ENCODE results near the gene MLST8.
"Not testable (repeated sequence)": the region's sequence is repeated elsewhere in the genome, so short reads cannot be mapped to it uniquely, and the experiment has no call there.

The MLST8 gene

GRCh38 chr16:2232094-2232990 lies 27.1 kb downstream of the MLST8 start:
- no peak for DNase-seq (ENCODE audit: low spot score)

DNA sequence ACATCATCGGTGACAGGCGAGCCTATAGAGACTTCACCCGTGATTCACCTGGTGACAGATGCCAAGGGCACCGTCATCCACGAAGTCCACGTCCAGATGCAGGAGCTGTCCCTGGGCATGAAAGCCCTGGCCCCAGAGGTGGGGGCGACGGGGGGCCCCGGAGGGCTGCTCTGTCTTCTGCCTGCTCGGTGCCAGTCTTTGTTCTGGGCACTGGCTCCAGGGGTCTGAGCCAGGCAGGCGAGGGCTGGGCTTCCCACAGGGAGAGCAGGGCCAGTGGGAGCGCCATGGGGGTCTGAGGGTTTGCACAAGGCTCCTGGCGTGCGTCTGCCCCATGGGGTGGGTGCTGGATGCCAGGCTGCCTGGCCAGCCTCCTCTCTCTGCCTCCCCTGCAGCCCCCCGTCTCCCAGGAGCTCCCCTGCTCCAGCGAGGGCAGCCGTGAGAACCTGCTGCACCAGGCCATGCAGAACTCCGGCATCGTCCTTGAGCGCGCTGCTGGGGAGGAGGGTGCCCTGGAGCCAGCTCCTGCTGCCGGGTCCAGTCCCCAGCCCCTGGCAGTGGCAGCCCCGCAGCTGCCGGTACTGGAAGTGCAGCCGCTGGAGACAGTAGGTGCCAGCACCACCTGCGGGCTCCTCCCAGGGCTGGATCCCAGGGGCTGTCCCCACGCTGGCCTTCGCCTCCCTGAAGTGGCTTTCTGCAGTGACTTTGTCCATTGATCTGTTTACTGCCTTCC lies 28.0 kb downstream of the MLST8 start:
- no peak for DNase-seq (ENCODE audit: low spot score)

DNA sequence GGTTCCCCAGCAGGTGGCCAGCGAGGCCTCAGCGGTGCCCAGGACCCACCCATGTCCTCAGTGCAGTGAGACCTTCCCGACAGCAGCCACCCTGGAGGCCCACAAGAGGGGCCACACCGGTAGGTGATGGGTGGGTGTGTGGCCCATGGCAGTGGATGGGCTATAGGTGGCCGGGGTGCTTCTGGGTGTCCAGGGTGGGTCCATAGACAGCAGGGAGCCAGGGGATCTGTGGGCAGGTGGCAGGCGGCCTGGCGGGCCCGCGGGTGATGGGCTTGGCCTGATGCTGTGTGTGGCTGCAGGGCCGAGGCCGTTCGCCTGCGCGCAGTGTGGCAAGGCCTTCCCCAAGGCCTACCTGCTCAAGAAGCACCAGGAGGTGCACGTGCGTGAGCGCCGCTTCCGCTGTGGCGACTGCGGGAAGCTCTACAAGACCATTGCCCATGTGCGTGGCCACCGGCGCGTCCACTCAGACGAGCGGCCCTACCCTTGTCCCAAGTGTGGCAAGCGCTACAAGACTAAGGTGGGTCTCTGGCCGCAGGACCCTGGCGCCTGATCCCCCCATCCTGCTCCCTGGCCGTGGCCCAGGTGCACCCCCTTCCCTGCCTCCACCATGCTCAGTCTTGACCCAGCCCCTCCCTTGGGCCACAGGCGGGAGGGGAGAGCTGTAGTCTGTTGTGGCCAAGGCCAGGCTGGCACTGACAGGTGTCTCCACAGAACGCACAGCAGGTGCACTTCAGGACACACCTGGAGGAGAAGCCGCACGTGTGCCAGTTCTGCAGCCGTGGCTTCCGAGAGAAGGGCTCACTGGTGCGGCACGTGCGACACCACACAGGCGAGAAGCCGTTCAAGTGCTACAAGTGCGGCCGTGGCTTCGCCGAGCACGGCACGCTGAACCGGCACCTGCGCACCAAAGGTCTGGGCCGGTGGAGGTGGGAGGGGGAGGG lies 28.9 kb downstream of the MLST8 start:
- no peak for DNase-seq (ENCODE audit: low spot score)

DNA sequence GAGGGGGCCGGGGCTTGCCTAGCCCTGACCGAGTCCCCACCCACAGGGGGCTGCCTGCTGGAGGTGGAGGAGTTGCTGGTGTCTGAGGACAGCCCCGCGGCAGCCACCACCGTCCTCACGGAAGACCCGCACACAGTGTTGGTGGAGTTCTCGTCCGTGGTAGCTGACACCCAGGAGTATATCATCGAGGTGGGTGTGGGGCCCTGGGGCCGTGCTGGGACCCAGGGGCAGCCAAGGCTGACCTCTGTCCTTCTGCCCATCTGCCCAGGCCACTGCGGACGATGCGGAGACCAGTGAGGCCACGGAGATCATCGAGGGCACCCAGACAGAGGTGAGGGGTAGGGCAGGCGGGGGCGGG lies 29.5 kb downstream of the MLST8 start:
- DNase-seq (ENCODE audit: low spot score), result no peak

DNA sequence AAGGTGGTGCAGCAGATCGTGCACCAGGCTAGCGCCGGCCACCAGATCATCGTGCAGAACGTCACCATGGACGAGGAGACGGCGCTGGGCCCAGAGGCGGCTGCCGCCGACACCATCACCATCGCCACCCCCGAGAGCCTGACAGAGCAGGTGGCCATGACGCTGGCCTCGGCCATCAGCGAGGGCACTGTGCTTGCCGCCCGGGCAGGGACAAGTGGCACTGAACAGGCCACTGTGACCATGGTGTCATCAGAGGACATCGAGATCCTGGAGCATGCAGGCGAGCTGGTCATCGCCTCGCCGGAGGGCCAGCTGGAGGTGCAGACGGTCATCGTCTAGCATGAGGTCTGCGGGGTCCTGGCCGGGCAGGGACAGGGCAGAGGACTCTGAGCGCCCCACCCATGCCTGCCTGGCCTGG lies 30.0 kb downstream of the MLST8 start:
- no peak for DNase-seq (ENCODE audit: low spot score)

- no peak for DNase-seq (ENCODE audit: low spot score)
Observed at GRCh38 chr16:2235695-2236336, 30.6 kb downstream of the MLST8 start.

- peak; percentile 72 for DNase-seq (ENCODE audit: low spot score)
Observed at GRCh38 chr16:2236337-2237101, 31.3 kb downstream of the MLST8 start, which contains the start of gene DNASE1L2. Gene DNASE1L2, plus strand, starts transcription at chr16:2236444. Its CDS starts 373 bp downstream, at chr16:2236817.

DNA sequence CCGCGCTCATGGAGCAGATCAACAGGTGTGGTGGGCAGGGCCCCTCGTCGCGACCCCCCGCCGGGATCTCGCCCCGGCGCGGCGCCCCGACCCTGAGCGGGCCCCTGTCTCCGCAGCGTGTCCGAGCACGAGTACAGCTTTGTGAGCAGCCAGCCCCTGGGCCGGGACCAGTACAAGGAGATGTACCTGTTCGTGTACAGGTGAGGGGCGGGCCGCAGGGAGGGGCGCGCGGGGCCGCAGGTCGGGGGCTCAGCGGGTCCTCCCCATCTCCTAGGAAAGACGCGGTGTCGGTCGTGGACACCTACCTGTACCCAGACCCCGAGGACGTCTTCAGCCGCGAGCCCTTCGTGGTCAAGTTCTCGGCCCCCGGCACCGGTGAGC lies 31.8 kb downstream of the MLST8 start:
- DNase-seq (ENCODE audit: low spot score), result no peak

DNA sequence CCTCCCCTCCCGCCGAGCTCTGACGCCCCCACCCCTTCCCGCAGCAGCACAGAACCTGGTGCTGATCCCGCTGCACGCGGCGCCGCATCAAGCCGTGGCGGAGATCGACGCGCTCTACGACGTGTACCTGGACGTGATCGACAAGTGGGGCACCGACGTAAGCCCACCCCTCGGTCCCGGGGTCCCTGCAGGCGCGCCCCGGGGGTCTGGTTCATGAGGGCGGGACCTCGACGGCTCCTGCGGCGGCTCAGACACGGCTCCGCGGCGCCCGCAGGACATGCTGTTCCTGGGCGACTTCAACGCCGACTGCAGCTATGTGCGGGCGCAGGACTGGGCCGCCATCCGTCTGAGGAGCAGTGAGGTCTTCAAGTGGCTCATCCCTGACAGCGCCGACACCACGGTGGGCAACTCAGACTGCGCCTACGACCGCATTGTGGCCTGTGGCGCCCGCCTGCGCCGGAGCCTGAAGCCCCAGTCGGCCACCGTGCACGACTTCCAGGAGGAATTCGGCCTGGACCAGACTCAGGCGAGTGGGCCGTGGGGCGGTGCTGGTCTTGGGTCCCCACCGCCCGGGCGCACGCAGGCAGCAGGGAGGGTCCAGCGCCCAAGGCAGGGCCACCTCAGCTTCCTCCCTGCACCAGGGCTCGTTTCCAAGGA lies 32.4 kb downstream of the MLST8 start:
- DNase-seq (ENCODE audit: low spot score), result no peak

- DNase-seq (ENCODE audit: low spot score), result no peak
Observed at GRCh38 chr16:2238150-2238837, 33.0 kb downstream of the MLST8 start.

DNA sequence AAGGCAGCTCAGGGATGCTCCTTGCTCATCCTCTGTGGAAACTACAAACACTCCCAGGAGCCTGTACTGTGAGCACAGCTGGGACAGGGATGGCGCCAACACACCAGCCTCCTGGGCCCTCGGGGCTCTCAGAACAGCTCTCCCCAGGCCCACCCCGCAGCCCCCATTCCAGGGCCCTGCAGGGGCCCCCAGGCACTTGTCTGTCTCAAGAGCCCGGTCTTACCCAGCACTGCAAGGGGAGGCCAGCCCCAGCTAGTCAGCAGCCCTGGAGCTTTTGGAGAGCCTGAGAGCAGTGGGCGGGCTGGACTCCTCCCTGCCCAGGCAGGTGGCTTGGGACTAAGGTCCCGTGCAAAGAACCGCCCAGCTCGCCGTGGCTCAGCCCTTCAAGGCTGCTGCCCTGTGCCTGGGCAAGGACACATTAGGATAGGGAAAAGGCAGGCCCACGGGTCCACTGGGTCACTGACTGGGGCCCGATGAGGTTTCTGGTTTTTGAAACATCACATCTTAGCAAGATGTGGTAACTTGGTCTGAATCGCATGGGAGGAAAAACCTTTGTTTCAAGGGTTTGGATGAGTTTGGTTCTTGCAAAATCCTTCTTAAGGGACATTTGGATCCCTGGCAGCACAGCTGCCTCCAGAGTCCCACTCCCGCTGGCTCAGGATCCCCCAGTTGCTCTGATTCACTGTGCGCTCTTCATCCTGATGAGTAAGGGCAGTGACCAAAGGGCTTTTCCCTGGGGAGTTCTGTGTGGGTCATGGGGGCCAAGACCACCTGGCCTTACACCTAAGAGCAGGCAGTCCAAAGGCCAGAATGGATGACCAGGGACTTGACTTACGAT lies 33.8 kb downstream of the MLST8 start:
- DNase-seq (ENCODE audit: low spot score), result no peak

- DNase-seq (ENCODE audit: low spot score), result not testable (repeated sequence)
Observed at GRCh38 chr16:2240331-2240730, 35.1 kb downstream of the MLST8 start.

DNA sequence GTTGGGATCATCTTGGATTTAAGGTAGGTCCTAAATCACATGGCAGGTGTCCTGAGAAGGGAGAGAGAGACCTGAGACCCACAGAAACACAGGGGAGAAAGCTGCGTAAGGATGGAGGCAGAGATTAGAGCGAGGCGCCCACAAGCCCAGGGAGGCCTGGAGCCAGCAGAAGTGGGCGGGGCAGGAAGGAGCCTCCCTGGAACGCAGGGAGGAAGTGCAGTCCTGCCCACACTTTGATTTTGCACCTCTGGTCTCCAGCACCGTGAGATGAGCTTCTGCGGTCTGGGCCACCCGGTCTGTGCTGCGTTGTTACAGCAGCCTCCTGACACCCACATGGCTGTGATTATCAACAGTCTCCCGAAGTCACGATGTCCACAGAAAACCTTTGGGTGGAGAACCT lies 37.3 kb downstream of the MLST8 start:
- DNase-seq (ENCODE audit: low spot score), result no peak

- no peak for DNase-seq (ENCODE audit: low spot score)
Observed at GRCh38 chr16:2243031-2243528, 37.8 kb downstream of the MLST8 start.

GRCh38 chr16:2243781-2244180 lies 38.5 kb downstream of the MLST8 start:
- DNase-seq (ENCODE audit: low spot score), result no peak

DNA sequence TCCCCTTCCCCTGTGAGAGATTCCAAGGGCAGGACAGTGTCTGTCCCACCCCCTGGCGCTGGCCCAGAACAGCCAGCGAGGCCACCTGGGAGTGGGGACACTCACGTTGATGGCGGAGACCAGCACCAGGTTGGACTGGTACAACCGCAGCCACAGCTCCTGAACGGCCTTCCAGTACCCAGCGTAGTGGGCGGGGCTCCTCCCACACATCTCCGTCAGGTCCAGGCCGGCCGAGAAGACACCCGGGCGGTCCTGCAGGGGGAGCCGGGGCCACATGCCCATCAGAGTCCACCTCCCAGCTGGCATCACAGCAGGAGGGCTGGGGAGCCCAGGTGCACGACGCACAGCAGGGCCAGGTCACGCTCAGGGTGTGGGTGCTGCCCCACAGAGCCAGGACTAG lies 39.0 kb downstream of the MLST8 start:
- no peak for DNase-seq (ENCODE audit: low spot score)

DNA sequence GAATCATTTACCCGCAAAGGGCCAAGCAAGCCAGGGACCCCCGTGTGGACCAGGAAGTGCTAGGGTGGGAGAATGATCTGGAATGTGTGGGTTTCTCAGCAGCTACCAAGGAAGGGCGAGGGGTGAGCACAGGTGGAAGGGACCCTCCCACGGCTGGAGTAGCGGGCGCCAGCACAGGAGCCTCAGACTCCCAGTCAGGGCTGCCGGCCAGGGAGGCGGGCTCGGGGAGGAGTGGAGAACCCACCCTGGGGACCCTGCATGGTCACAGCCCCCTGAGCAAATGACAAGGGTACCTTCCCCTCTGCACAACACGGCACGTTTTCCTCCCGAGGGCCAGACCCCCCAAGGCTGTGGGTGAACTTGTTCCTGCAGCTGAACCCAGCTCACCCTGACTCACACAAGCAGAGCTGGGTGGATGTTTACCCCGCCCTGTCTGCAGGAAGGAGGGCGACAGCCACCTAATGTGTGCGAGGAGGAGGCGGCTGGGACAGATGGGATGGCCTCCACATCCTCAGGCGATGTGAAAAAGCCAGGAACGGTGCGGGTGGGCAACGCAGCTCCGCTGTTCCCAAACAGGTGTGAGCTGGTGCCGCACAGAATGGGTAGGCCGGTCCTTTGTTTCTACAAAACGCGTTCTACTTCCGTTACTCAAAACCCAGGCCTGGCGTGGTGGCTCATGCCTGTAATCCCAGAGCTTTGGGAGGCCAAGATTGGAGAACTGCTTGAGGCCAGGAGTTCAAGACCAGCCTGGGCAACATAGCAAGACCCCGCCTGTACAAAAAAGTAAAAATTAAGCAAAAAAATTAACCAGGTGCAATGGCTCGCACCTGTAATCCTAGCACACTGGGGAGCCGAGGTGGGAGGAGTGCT lies 39.9 kb downstream of the MLST8 start:
- no peak for DNase-seq (ENCODE audit: low spot score)

Data from GM03348 (cell line).